ENCODE results near the gene ARHGAP21.

DNA sequence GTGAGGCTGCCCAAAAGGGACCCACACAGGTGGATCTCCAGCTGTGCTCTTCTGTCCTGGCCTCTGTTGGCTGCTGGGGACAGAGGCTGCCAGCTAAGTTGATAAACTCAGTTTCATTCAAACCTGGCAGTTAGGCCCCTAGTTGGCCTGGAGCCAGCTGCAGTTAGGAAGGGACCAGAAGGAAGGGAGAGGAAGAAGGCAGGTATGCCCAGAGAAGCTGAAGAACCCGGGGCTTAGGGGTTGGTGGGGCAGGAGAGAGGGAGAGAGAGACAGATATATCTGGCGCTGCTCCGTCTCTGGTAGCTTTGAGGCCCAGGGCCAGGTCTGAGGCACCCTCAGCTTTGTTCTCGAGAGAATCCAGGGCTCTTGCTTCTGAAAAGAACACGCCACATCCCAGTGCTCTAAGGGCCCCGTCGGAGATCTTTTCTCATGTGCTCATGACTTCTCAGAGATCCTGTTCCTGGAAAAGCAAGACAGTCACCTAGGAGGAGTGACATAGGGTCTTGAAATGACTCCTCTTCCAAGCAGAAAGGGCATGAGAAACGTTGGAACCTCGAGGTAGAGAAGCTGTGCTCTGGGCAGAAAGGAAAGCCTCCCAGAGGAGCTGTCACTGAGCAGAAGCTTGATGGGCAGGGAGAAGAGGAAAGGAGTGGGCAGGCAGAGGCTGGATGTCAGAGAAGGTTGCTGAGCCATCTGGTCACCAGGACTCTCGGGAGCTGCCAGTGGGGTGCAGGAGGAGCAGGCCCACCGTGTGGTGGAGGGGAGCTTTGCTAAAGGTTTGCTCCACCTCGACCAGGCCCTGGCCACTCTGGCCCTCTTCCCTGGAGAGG is 153.6 kb downstream of the ARHGAP21 start:
- TF ChIP-seq EZH2 (IDR thresholded peaks at IDR 0.05; ENCODE audit: low read length): no peak
- no peak for TF ChIP-seq CTCF (optimal IDR thresholded peaks at IDR 0.05 in 1 of 3, IDR thresholded peaks at IDR 0.05 in 1 of 3, conservative IDR thresholded peaks at IDR 0.05 in 1 of 3; ENCODE audit: extremely low read depth in 1 of 3, insufficient read depth in 2 of 3, low read length in 3 of 3)
